ENCODE measurements around the gene LPCAT2.
"Not testable (repeated sequence)": the region's sequence is repeated elsewhere in the genome, so short reads cannot be mapped to it uniquely, and the experiment has no call there.

The LPCAT2 gene

GRCh38 chr16:55605754-55606336 is 97.0 kb downstream of the LPCAT2 start:
- peak; percentile 57 for FAIRE-seq

GRCh38 chr16:55613613-55614335 is 104.9 kb downstream of the LPCAT2 start:
- no peak for FAIRE-seq

DNA sequence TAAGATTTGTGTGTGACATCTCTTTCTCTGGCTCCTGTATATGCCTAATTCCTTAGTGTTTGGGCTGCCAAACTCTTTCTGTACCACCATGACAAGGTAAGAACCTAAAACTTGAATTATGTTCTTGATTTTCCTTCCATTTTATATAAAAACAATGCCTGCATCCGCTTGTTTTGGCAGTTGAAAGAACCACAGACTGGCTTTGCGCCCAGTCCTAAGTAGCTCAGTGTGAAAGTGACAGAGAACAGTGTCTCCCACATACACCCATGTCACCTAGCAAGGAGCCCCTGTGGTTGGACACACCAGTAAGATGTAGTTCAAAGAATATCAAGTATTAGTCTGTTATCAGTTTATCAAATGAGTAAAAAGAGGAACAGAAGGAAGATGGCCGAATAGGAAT is 106.2 kb downstream of the LPCAT2 start:
- no peak for FAIRE-seq

GRCh38 chr16:55615670-55616069 is 106.8 kb downstream of the LPCAT2 start:
- FAIRE-seq = not testable (repeated sequence)

GRCh38 chr16:55621771-55622170 is 112.9 kb downstream of the LPCAT2 start:
- no peak for FAIRE-seq

- no peak for FAIRE-seq
These were observed 113.4 kb downstream of the LPCAT2 start for GRCh38 chr16:55622272-55622671.

GRCh38 chr16:55622930-55623561 is 114.2 kb downstream of the LPCAT2 start:
- FAIRE-seq = no peak

- FAIRE-seq = no peak
These were observed 114.8 kb downstream of the LPCAT2 start for GRCh38 chr16:55623640-55624039.

DNA sequence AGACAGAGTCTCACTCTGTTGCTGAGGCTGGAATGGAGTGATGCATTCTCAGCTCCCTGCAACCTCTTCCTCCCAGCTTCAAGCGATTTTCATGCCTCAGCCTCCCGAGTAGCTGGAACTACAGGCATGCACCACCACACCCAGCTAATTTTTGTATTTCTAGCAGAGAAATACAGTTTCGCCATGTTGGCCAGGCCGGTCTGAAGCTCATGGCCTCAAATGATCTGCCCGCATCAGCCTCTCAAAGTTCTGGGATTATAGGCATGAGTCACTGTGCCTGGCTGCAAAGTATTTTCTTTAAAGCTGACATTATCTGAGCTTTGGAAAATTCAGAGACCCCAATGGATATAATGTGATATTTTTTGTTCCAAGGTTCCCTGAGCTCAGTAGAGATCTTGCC is 115.8 kb downstream of the LPCAT2 start:
- FAIRE-seq = no peak

DNA sequence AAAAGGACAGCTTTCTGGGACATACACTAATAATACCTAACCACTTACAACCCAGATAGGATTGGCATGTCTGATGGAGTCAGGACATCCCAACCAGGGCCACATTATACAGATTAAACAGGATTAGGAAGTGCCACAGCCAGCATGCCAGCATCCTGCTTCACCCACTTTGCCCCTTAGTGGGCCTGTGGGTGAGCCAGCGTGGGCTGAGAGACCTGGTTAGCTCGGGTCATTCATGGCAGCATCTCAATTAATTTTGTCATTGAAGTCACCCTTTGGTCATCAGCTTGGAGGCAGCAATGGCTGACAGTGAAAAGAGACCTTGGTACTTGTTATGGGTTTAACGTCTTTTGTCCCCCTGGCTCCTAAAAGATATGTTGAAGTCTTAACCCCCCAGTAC is 117.0 kb downstream of the LPCAT2 start:
- no peak for FAIRE-seq

DNA sequence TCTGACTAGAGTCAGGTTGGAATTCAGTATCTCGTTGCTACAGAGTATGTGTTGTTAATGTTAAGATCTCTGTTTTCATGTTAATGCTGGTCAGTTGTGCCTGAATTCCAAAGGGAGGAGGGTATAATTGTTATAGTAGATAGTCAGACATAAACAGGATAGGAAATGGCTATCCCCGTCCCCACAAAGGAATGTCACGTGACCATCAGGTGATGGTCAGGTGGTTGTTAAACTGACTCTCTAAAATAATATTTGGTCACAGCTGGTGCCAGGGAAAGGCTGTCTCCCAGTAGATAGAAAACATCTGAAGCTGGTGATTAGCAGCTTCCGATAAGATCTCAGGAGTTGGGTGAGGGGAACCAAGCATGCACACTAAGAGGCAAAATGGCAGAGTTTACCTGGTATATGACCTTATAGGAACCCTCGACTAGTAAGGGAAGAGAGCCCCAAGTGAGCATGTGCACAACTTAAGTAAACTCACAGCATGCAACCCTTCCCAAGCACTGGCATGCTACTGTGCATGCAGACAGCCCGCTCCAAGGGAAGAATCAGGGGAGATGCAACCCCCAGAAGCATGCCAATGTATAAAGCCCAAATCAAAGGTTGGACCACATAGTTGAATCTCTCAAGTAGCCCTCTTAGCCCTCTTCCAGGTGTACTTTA is 119.6 kb downstream of the LPCAT2 start:
- no peak for FAIRE-seq

- no peak for FAIRE-seq
These were observed 121.9 kb downstream of the LPCAT2 start for GRCh38 chr16:55630774-55631173.

DNA sequence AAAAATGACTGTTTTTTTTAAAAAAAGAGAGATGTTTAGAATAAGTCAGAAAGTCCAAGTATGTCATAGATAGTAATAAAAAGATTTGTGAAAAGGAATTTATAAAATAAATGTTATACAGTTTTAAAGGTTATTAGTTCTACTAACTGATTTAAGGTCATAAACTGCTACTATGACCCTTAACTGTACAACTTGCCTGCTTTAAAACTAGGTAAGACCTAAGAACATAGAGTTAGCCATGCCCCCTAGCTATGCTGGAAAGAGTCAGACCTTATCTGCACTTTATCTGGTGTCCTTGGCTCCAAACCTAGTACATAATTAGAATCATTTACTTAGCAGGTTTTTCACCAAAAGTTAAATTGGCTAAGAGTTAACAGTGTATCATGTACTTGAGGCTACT is 123.4 kb downstream of the LPCAT2 start:
- peak; percentile 51 for FAIRE-seq

DNA sequence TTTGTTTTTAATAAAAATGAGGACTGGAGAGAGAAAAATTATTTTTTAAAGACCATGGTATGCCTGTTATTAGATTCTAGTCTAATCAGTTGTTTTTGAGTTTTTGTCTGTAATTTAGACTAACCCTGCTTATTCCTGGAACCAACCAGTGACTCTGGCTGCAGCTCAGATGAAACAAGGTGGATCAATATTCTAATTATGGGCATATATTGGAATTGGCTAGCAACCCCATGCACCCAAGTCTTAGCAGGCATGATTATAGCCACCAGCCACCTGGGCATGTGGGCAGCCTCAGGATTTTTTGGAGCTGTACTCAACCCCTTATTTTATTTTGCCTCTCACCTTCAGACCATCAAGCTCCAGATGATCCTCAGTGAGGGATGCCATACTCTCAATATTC is 125.3 kb downstream of the LPCAT2 start:
- FAIRE-seq = no peak
